Measurements from ENCODE around the gene ZNF554. TPM values are rescaled to one million over a fixed set of nuclear protein-coding genes. Genes with fewer than 3 reads are reported as not detected.

ZNF554 gene
- polyA plus RNA-seq (2012; ENCODE audit: insufficient read length, low read depth), result 2.1 TPM

DNA sequence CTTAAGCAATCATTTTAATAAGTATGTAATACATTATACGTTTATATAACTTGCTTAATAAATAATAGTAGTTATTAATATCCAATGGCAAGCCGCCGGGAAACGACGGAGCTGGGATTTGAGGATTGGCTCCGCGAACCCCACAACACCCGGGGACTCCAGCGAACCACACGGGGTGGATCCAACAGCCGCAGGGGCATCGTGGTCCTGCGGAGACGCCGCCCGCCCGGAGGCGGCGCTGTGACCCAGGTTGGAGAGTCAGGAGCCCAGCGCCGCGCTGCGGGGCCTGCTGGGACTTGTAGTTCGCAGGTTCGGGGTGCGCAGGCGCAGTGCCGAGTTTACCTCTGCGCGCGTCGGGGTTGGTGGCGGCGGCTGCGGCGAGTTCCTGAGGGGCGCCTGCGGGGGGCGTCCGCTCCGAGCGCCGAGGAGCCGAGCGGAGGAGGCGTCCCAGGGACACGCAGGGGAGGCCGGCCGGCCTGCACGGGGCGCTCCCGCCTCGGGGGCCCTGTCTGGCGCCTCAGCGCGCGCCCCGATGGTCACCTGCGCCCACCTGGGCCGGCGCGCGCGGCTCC lies at the start of gene ZNF554:
TSS of gene ZNF554 (plus strand) at position 329 of the 572 bp plus-strand sequence. CDS start at position 533, 204 bp downstream.
- TF ChIP-seq, protein P1, sequence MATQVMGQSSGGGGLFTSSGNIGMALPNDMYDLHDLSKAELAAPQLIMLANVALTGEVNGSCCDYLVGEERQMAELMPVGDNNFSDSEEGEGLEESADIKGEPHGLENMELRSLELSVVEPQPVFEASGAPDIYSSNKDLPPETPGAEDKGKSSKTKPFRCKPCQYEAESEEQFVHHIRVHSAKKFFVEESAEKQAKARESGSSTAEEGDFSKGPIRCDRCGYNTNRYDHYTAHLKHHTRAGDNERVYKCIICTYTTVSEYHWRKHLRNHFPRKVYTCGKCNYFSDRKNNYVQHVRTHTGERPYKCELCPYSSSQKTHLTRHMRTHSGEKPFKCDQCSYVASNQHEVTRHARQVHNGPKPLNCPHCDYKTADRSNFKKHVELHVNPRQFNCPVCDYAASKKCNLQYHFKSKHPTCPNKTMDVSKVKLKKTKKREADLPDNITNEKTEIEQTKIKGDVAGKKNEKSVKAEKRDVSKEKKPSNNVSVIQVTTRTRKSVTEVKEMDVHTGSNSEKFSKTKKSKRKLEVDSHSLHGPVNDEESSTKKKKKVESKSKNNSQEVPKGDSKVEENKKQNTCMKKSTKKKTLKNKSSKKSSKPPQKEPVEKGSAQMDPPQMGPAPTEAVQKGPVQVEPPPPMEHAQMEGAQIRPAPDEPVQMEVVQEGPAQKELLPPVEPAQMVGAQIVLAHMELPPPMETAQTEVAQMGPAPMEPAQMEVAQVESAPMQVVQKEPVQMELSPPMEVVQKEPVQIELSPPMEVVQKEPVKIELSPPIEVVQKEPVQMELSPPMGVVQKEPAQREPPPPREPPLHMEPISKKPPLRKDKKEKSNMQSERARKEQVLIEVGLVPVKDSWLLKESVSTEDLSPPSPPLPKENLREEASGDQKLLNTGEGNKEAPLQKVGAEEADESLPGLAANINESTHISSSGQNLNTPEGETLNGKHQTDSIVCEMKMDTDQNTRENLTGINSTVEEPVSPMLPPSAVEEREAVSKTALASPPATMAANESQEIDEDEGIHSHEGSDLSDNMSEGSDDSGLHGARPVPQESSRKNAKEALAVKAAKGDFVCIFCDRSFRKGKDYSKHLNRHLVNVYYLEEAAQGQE (IDR thresholded peaks at IDR 0.05; ENCODE audit: insufficient read depth in 1 of 2, low read depth in 2 of 2, low read length in 2 of 2), result 0 out of 4 replicates have a peak, but pooled peaks of 1 of the 2 experiments have one; percentile 4
- TF ChIP-seq SIN3A (IDR thresholded peaks at IDR 0.05; ENCODE audit: borderline replicate concordance, insufficient read depth, low read length) (no peak; the same call in 1 of the 2 replicates), TAF1 (IDR thresholded peaks at IDR 0.05; ENCODE audit: borderline replicate concordance, insufficient read depth, low read length) (peak; percentile 64; the same call in 1 of the 2 replicates), FOXP2 (optimal IDR thresholded peaks at IDR 0.05; ENCODE audit: borderline replicate concordance, extremely low read depth, extremely low read length, insufficient read depth) (peak; percentile 91), POLR2AphosphoS5 (IDR thresholded peaks at IDR 0.05; ENCODE audit: low read depth, low read length) (no peak; the same call in 1 of the 2 replicates)

DNA sequence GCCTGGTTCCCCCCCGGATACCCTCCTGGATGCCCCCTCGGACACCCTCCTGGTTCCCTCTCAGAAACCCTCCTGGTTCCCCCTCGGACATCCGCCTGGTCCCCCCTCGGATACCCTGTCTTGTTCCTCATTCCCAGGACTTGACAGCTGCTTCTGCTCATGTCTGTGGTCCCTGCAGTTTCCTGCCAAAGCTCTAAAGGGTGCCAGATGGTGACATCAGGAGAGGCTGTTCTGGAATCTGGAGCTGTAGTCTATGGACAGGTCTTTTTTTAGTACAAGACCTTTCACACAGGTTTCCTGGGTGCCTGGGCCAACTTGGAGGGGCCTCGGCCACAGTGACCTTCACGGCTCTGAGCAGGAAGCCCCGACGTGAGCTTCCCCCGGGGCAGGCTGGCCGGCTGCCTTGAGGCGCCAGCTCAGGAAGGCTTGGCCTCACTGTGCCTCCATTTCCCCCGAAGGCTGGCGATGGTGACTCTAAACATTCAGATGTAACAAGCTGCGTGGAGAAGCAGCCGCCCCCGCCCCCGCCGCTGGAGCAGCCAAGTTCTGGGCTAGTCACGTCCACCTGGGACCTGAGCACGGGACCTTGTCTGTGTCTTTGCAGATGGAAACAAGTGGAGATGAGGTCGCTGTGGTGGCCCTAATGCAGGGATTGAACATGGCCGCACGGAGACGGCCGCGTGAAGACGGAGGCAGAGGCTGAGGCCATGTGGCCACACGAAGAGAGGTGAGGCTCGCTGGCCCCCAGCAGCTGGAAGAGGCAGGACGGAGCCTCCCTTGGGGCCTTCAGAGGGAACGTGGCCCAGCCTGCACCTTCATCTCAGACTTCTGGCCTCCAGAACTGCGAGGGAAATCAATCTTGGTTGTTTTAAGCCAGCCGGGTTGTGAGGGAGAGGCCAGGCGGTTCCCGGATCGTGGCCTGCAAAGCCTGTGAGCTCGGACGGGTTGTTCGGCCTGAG lies 49.3 kb upstream of the ZNF554 start:
- TF ChIP-seq SIN3A (IDR thresholded peaks at IDR 0.05; ENCODE audit: borderline replicate concordance, insufficient read depth, low read length) (no peak), TAF1 (IDR thresholded peaks at IDR 0.05; ENCODE audit: borderline replicate concordance, insufficient read depth, low read length) (no peak), POLR2AphosphoS5 (IDR thresholded peaks at IDR 0.05; ENCODE audit: low read depth, low read length) (no peak), FOXP2 (optimal IDR thresholded peaks at IDR 0.05; ENCODE audit: borderline replicate concordance, extremely low read depth, extremely low read length, insufficient read depth) (no peak)
- TF ChIP-seq, protein P1 (IDR thresholded peaks at IDR 0.05; ENCODE audit: insufficient read depth in 1 of 2, low read depth in 2 of 2, low read length in 2 of 2), result no peak

DNA sequence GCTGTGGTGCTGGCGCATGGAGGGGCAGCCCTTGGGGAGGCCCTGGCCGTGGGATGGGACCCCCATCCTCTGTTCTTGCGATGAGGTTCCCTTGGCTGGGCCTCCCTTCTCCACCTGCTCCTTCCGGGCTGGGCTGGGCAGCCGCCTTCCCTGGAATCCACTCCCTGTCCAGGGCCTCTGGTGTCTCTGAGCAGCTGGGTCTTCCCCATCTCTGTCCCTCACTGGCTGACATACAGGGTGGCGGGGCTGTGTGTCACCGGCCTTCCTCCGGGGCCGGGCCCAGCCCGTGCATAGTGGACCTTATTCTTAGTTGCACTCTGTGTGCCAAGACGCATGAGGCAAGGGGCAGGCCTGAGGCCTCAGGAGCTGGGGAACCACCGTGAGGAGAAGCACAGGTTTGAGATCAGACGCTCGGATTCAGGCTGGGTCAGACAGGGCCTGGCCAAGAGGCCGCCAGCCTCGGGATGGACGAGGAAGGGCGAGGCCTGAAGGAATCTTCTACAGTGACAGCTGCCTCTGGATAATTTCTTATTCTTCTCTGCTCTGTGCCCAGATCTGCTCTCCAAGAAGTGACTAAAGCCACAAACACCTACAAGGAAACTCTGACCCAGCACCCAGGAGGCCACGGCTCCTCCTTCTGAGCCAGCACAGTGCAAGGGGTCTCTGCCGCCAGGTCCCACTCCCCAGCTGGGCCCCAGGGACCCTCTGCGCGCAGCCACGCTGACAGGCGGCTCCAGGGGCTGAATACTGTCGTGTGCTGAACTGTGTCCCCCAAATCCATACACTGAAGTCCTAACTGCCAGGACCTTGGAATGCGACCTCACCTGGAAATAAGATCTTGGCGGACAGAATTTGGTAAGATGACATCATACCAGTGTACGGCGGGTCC lies 47.6 kb upstream of the ZNF554 start:
- TF ChIP-seq FOXP2 (optimal IDR thresholded peaks at IDR 0.05; ENCODE audit: borderline replicate concordance, extremely low read depth, extremely low read length, insufficient read depth), result no peak
- no peak for TF ChIP-seq POLR2AphosphoS5 (IDR thresholded peaks at IDR 0.05; ENCODE audit: low read depth, low read length)
- TF ChIP-seq, protein P1 (IDR thresholded peaks at IDR 0.05; ENCODE audit: insufficient read depth in 1 of 2, low read depth in 2 of 2, low read length in 2 of 2), result no peak
- no peak for TF ChIP-seq TAF1 (IDR thresholded peaks at IDR 0.05; ENCODE audit: borderline replicate concordance, insufficient read depth, low read length)
- TF ChIP-seq SIN3A (IDR thresholded peaks at IDR 0.05; ENCODE audit: borderline replicate concordance, insufficient read depth, low read length), result no peak

DNA sequence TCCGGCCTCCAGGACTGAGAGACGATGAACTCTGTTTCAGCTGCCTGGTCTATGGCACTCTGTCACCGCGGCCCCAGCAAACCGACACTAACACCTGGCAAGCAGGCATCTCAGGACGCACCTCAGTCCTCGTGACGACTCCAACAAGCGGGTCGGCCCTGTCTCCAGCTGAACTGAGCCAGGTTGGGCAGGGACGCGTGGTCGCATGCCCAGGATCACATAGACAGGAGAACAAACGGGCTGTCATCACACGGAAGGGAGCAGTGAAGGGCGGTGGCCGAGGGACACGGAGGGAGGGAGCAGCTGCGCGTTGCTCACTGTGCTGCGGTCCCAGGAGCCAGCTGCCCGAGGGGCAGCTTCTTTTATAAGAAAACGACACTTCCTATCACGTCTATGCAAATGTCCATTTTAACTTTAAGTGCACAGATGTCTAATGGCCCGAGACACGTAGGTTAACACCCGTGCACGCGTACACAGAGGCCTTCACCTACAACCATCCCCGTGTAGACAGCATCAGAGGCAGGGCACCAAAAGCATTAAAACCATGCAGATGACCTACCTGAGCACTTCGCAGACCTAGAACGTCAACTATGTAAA lies 45.5 kb upstream of the ZNF554 start:
- TF ChIP-seq SIN3A (IDR thresholded peaks at IDR 0.05; ENCODE audit: borderline replicate concordance, insufficient read depth, low read length), result no peak
- no peak for TF ChIP-seq TAF1 (IDR thresholded peaks at IDR 0.05; ENCODE audit: borderline replicate concordance, insufficient read depth, low read length)
- TF ChIP-seq POLR2AphosphoS5 (IDR thresholded peaks at IDR 0.05; ENCODE audit: low read depth, low read length), result no peak
- no peak for TF ChIP-seq FOXP2 (optimal IDR thresholded peaks at IDR 0.05; ENCODE audit: borderline replicate concordance, extremely low read depth, extremely low read length, insufficient read depth)
- TF ChIP-seq, protein P1 (IDR thresholded peaks at IDR 0.05; ENCODE audit: insufficient read depth in 1 of 2, low read depth in 2 of 2, low read length in 2 of 2), result no peak
